Measurements from ENCODE around the gene PAK6.
A peak's percentile ranks its signal among the peaks of the same experiment; 100 is the strongest.

The PAK6 gene

DNA sequence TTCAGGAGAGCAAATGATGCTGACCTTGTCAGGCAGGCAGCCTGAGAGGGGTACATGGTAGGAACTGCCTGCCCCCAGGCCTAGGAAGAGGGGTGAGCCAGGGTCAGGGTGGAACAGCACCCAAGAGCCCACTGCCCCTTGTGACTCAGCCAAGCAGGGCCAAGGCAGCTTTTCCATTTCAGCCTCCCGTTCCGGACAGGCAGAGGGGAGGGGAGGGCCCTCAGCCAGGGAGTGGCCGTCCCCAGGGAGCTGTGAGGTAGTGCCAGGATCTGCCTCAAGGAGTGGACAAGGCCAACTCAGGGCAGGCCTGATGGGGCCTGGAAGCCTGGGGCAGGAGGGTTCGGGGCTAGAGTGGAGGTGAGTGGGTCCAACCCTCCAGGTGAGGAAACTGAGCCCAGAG, 49.1 kb downstream of the PAK6 start:
- H3K36me3 ChIP-seq = no peaks in the 10 kb centered on the region
- no peaks in the 10 kb centered on the region; the same call in none of the 2 replicates for H3K4me1 ChIP-seq
- no peaks in the 10 kb centered on the region for H3K9me3 ChIP-seq
- peaks cover 4% of the 10 kb centered on the region for H3K27me3 ChIP-seq
- TF ChIP-seq, protein P1, sequence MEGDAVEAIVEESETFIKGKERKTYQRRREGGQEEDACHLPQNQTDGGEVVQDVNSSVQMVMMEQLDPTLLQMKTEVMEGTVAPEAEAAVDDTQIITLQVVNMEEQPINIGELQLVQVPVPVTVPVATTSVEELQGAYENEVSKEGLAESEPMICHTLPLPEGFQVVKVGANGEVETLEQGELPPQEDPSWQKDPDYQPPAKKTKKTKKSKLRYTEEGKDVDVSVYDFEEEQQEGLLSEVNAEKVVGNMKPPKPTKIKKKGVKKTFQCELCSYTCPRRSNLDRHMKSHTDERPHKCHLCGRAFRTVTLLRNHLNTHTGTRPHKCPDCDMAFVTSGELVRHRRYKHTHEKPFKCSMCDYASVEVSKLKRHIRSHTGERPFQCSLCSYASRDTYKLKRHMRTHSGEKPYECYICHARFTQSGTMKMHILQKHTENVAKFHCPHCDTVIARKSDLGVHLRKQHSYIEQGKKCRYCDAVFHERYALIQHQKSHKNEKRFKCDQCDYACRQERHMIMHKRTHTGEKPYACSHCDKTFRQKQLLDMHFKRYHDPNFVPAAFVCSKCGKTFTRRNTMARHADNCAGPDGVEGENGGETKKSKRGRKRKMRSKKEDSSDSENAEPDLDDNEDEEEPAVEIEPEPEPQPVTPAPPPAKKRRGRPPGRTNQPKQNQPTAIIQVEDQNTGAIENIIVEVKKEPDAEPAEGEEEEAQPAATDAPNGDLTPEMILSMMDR (IDR thresholded peaks at IDR 0.05; ENCODE audit: low read depth, low read length) = no peak
- peak; percentile 49 for DNase-seq
- no peak overlapping the region for H3K4me3 ChIP-seq (ENCODE audit: low read depth, low read length)

DNA sequence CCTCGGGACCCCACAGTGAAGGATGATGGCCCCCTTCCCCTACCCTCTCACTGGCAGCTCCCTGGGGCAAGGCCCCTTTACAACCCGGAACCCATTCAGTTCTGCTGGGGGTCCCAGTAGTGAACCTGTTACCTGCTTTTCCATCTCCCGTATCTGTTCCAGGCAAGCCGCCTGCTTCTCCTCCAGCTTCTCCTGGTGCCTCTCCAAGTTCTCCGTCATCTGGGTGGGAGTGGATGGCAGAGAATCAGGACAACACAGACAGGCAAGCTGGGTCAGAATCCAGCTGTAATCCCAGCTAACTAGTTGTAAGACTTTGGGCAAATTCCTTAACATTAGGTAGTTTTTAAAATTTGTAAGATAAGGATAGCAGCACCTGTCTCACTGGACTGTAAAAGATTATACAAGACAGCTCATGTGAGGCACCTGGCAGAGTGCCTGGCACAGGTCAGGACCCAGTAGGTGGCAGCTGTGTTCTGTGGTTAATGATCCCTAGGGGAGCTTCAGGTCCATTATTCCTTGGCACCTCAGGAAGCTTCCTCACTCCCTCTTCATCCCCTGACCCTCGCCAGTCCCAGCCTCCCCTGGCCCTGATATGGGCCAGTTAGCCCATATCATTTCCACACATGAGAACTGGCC, 50.4 kb downstream of the PAK6 start:
- TF ChIP-seq, protein P1 (IDR thresholded peaks at IDR 0.05; ENCODE audit: low read depth, low read length) = no peak
- Histone ChIP-seq H3K27me3 (no peaks in the 10 kb centered on the region), H3K36me3 (no peaks in the 10 kb centered on the region), H3K9me3 (no peaks in the 10 kb centered on the region), H3K4me3 (ENCODE audit: low read depth, low read length) (no peak overlapping the region), H3K4me1 (no peaks in the 10 kb centered on the region; the same call in none of the 2 replicates)
- DNase-seq = no peak

DNA sequence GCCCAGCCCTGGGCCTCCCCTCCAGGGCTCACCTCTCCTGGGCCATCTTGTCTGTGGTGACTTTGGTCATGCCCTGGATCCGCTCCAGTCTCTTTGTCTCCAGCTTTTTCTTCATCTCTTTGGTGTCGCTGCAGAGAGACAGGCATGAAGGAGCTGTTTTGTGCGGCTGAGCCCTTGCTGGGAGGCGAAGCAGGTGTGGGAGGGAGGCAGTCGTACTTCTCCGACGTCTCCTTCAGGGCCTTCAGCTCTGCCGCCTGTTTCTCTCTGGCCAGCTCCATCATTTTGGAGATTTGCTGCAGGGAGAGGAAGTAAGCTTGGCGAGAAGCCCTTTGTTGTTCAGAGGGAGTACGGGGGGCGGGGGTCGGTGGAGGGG, 51.7 kb downstream of the PAK6 start:
- H3K4me1 ChIP-seq = no peaks in the 10 kb centered on the region; the same call in 1 of the 2 replicates
- no peaks in the 10 kb centered on the region for H3K9me3 ChIP-seq
- no peaks in the 10 kb centered on the region for H3K36me3 ChIP-seq
- TF ChIP-seq, protein P1 (IDR thresholded peaks at IDR 0.05; ENCODE audit: low read depth, low read length) = no peak
- no peak overlapping the region for H3K4me3 ChIP-seq (ENCODE audit: low read depth, low read length)
- H3K27me3 ChIP-seq = no peaks in the 10 kb centered on the region
- no peak for DNase-seq

DNA sequence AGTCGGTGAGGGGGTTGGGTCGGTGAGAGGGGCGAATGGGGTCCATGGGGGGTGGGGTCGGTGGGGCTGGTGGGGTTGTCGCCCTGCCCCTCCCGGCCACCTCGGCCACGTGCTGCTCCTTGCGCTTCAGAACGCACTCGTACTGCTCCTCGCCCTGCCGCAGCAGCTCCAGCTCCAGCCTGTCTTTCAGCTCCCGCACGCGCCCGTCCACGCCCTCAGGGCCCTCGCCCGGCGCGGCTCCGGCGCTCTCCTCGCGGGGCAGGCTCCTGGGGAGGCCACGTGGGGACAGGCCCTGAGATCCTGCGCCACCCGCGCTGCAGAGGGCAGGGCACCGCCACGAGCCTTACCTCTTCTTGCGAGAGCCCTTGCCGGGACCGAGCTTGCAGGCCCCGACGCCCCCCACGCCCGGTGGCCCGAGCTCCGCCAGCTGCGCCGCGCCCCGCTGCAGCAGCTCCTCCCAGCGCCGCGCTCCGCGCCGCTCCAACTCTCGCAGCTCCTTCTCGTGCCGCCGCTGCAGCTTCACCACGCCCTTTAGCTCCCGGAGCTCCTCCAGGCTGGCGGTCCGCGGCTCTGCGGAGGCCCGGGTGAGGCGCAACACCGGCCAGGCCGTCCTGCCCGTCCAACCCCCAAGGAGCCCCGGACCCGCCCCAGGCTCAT, 52.2 kb downstream of the PAK6 start:
- Histone ChIP-seq H3K4me1 (no peaks in the 10 kb centered on the region), H3K9me3 (no peaks in the 10 kb centered on the region), H3K27me3 (no peaks in the 10 kb centered on the region), H3K4me3 (ENCODE audit: low read depth, low read length) (peak overlapping the region; percentile 37), H3K36me3 (no peaks in the 10 kb centered on the region)
- TF ChIP-seq, protein P1 (IDR thresholded peaks at IDR 0.05; ENCODE audit: low read depth, low read length) = no peak
- peak; percentile 75 for DNase-seq

DNA sequence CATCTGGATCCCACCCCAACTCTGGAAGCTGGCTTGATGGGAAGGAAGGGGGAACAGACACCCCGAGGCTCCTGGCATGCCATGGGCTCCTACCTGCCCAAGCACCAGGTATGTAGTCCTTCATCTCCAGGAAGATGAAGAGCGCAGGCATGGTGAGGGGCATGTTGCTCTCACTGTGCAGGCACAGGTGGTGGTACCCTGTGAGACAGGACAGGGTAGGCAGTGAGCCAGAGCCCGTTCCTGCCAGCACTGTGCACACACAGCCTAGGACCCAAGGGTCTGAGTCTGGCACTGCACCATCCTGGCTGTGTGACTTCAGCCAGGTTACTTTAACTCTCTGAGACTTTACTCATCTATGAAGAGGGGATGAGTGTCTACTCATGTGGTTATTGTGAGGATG, 53.4 kb downstream of the PAK6 start:
- no peaks in the 10 kb centered on the region for H3K27me3 ChIP-seq
- TF ChIP-seq, protein P1 (IDR thresholded peaks at IDR 0.05; ENCODE audit: low read depth, low read length) = no peak
- H3K36me3 ChIP-seq = no peaks in the 10 kb centered on the region
- H3K4me1 ChIP-seq = no peaks in the 10 kb centered on the region
- DNase-seq = no peak
- no peak overlapping the region for H3K4me3 ChIP-seq (ENCODE audit: low read depth, low read length)
- H3K9me3 ChIP-seq = no peaks in the 10 kb centered on the region

DNA sequence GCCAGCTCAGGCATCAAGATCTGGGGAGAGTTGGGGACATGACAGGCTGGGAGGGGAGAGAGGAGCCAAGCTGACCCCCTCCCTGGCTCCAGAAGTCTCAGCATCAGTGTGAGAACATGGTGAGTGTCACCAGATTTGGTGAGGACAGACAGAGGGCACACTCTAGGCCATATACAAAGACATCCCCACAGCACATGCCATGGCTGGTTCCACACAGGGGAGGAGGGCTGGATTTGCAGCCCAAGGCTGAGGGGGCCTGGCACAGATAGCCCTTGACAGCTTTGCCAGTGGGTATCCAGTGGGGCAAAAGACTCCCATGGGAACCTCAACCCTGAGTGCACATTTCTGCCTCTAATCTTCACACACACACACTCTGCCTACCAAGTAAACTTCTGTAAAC, 54.1 kb downstream of the PAK6 start:
- H3K27me3 ChIP-seq = no peaks in the 10 kb centered on the region

More for the DNA sequence above, 54.1 kb downstream of the PAK6 start:
- no peaks in the 10 kb centered on the region for H3K36me3 ChIP-seq
- H3K4me3 ChIP-seq (ENCODE audit: low read depth, low read length) = no peak overlapping the region
- H3K4me1 ChIP-seq = no peaks in the 10 kb centered on the region
- TF ChIP-seq, protein P1 (IDR thresholded peaks at IDR 0.05; ENCODE audit: low read depth, low read length) = no peak
- H3K9me3 ChIP-seq = no peaks in the 10 kb centered on the region
- DNase-seq = no peak
